ENCODE results near the gene CAB39L.

CAB39L gene

GRCh38 chr13:49395878-49396380, 47.9 kb downstream of the CAB39L start:
- Histone ChIP-seq H3K4me1 (ENCODE audit: control insufficient read depth in 2 of 2, insufficient read depth in 1 of 2, low read depth in 1 of 2, low read length in 2 of 2) (no peaks in the 10 kb centered on the region), H3K27me3 (ENCODE audit: control insufficient read depth in 3 of 3, insufficient read depth in 3 of 3, low read depth in 1 of 3, low read length in 3 of 3) (no peaks in the 10 kb centered on the region), H3K9ac (ENCODE audit: low read depth, low read length, poor library complexity) (no peak overlapping the region), H2BK5ac (ENCODE audit: low read length) (no peak overlapping the region), H2BK120ac (ENCODE audit: low read depth, low read length) (no peak overlapping the region), H2AK5ac (ENCODE audit: low read depth, low read length) (no peak overlapping the region), H3K4ac (ENCODE audit: low read length) (no peak overlapping the region), H2AFZ (ENCODE audit: low read length) (no peak overlapping the region), H3K9me3 (replicated peaks in 1 of 2; ENCODE audit: control insufficient read depth in 2 of 2, insufficient read depth in 1 of 2, low read depth in 1 of 2, low read length in 2 of 2) (no peaks in the 10 kb centered on the region), H4K8ac (ENCODE audit: low read depth, low read length) (no peak overlapping the region), H2BK15ac (ENCODE audit: low read length) (no peak overlapping the region), H2BK12ac (ENCODE audit: low read length) (no peak overlapping the region), H4K91ac (ENCODE audit: low read depth, low read length, poor library complexity) (no peak overlapping the region), H3K36me3 (replicated peaks in 1 of 2; ENCODE audit: control insufficient read depth in 2 of 2, insufficient read depth in 2 of 2, low read length in 2 of 2) (no peaks in the 10 kb centered on the region), H3K27ac (replicated peaks; ENCODE audit: low read length) (no peak overlapping the region), H3K4me2 (ENCODE audit: insufficient read depth, low read length, poor library complexity, severe bottlenecking) (no peak overlapping the region), H3K4me3 (ENCODE audit: low read length in 2 of 2) (no peak overlapping the region), H3K79me1 (ENCODE audit: low read depth, low read length) (no peaks in the 10 kb centered on the region), H3K14ac (ENCODE audit: low read length) (no peak overlapping the region), H3K23ac (ENCODE audit: low read depth, low read length, poor library complexity) (no peak overlapping the region), H3K18ac (ENCODE audit: low read length) (no peak overlapping the region)
- WGBS, 2 donors (ENCODE audit: extremely low coverage in 2 of 2, insufficient read length in 2 of 2, insufficient replicate concordance in 1 of 2) = no CpG with 5 or more reads among the region's 1 CpG
- no peak for DNase-seq (ENCODE audit: low spot score)

GRCh38 chr13:49395451-49395865, 48.4 kb downstream of the CAB39L start:
- no peak overlapping the region for H3K27ac ChIP-seq (replicated peaks; ENCODE audit: low read length)

GRCh38 chr13:49388091-49388635, 55.7 kb downstream of the CAB39L start:
- Histone ChIP-seq H3K18ac (ENCODE audit: low read length) (no peak overlapping the region), H3K79me1 (ENCODE audit: low read depth, low read length) (no peaks in the 10 kb centered on the region), H3K4me3 (ENCODE audit: low read length in 2 of 2) (no peak overlapping the region), H3K9me3 (replicated peaks in 1 of 2; ENCODE audit: control insufficient read depth in 2 of 2, insufficient read depth in 1 of 2, low read depth in 1 of 2, low read length in 2 of 2) (no peaks in the 10 kb centered on the region), H4K91ac (ENCODE audit: low read depth, low read length, poor library complexity) (no peak overlapping the region), H3K36me3 (replicated peaks in 1 of 2; ENCODE audit: control insufficient read depth in 2 of 2, insufficient read depth in 2 of 2, low read length in 2 of 2) (no peaks in the 10 kb centered on the region), H2AK5ac (ENCODE audit: low read depth, low read length) (no peak overlapping the region), H2AFZ (ENCODE audit: low read length) (no peak overlapping the region), H3K4ac (ENCODE audit: low read length) (no peak overlapping the region), H2BK120ac (ENCODE audit: low read depth, low read length) (no peak overlapping the region), H4K8ac (ENCODE audit: low read depth, low read length) (no peak overlapping the region), H3K27ac (replicated peaks; ENCODE audit: low read length) (no peak overlapping the region), H3K9ac (ENCODE audit: low read depth, low read length, poor library complexity) (no peak overlapping the region), H2BK12ac (ENCODE audit: low read length) (no peak overlapping the region), H3K23ac (ENCODE audit: low read depth, low read length, poor library complexity) (no peak overlapping the region), H3K4me1 (ENCODE audit: control insufficient read depth in 2 of 2, insufficient read depth in 1 of 2, low read depth in 1 of 2, low read length in 2 of 2) (peaks cover 0 to 2% of the 10 kb centered on the region in 2 donors), H3K4me2 (ENCODE audit: insufficient read depth, low read length, poor library complexity, severe bottlenecking) (no peak overlapping the region), H2BK5ac (ENCODE audit: low read length) (no peak overlapping the region), H3K27me3 (ENCODE audit: control insufficient read depth in 3 of 3, insufficient read depth in 3 of 3, low read depth in 1 of 3, low read length in 3 of 3) (no peaks in the 10 kb centered on the region), H3K14ac (ENCODE audit: low read length) (no peak overlapping the region), H2BK15ac (ENCODE audit: low read length) (no peak overlapping the region)
- WGBS, 2 donors (ENCODE audit: extremely low coverage in 2 of 2, insufficient read length in 2 of 2, insufficient replicate concordance in 1 of 2) = no CpG with 5 or more reads among the region's 5 CpGs
- no peak for DNase-seq (ENCODE audit: low spot score)

More at GRCh38 chr13:49395451-49395865, 48.4 kb downstream of the CAB39L start:
- Histone ChIP-seq H3K36me3 (replicated peaks in 1 of 2; ENCODE audit: control insufficient read depth in 2 of 2, insufficient read depth in 2 of 2, low read length in 2 of 2) (no peaks in the 10 kb centered on the region), H3K9me3 (replicated peaks in 1 of 2; ENCODE audit: control insufficient read depth in 2 of 2, insufficient read depth in 1 of 2, low read depth in 1 of 2, low read length in 2 of 2) (no peaks in the 10 kb centered on the region), H2BK120ac (ENCODE audit: low read depth, low read length) (no peak overlapping the region), H3K27me3 (ENCODE audit: control insufficient read depth in 3 of 3, insufficient read depth in 3 of 3, low read depth in 1 of 3, low read length in 3 of 3) (no peaks in the 10 kb centered on the region), H2BK15ac (ENCODE audit: low read length) (no peak overlapping the region), H3K79me1 (ENCODE audit: low read depth, low read length) (no peaks in the 10 kb centered on the region), H3K4me2 (ENCODE audit: insufficient read depth, low read length, poor library complexity, severe bottlenecking) (no peak overlapping the region), H3K4me3 (ENCODE audit: low read length in 2 of 2) (no peak overlapping the region), H3K14ac (ENCODE audit: low read length) (no peak overlapping the region), H2BK12ac (ENCODE audit: low read length) (no peak overlapping the region), H2AFZ (ENCODE audit: low read length) (no peak overlapping the region), H2BK5ac (ENCODE audit: low read length) (no peak overlapping the region), H3K4me1 (ENCODE audit: control insufficient read depth in 2 of 2, insufficient read depth in 1 of 2, low read depth in 1 of 2, low read length in 2 of 2) (no peaks in the 10 kb centered on the region), H3K9ac (ENCODE audit: low read depth, low read length, poor library complexity) (no peak overlapping the region), H3K18ac (ENCODE audit: low read length) (no peak overlapping the region), H3K4ac (ENCODE audit: low read length) (no peak overlapping the region), H4K91ac (ENCODE audit: low read depth, low read length, poor library complexity) (no peak overlapping the region), H2AK5ac (ENCODE audit: low read depth, low read length) (no peak overlapping the region), H4K8ac (ENCODE audit: low read depth, low read length) (no peak overlapping the region), H3K23ac (ENCODE audit: low read depth, low read length, poor library complexity) (no peak overlapping the region)
- no CpG with 5 or more reads among the region's 1 CpG for WGBS, 2 donors (ENCODE audit: extremely low coverage in 2 of 2, insufficient read length in 2 of 2, insufficient replicate concordance in 1 of 2)
- no peak for DNase-seq (ENCODE audit: low spot score)

GRCh38 chr13:49386664-49387063, 57.2 kb downstream of the CAB39L start:
- H3K4ac ChIP-seq (ENCODE audit: low read length) = no peak overlapping the region
- no peak overlapping the region for H3K9ac ChIP-seq (ENCODE audit: low read depth, low read length, poor library complexity)
- H2BK120ac ChIP-seq (ENCODE audit: low read depth, low read length) = no peak overlapping the region
- no peaks in the 10 kb centered on the region for H3K9me3 ChIP-seq (replicated peaks in 1 of 2; ENCODE audit: control insufficient read depth in 2 of 2, insufficient read depth in 1 of 2, low read depth in 1 of 2, low read length in 2 of 2)
- WGBS, 2 donors (ENCODE audit: extremely low coverage in 2 of 2, insufficient read length in 2 of 2, insufficient replicate concordance in 1 of 2) = no CpG with 5 or more reads among the region's 2 CpGs
- H3K4me3 ChIP-seq (ENCODE audit: low read length in 2 of 2) = no peak overlapping the region
- H3K27me3 ChIP-seq (ENCODE audit: control insufficient read depth in 3 of 3, insufficient read depth in 3 of 3, low read depth in 1 of 3, low read length in 3 of 3) = no peaks in the 10 kb centered on the region
- H3K27ac ChIP-seq (replicated peaks; ENCODE audit: low read length) = no peak overlapping the region
- H2BK5ac ChIP-seq (ENCODE audit: low read length) = no peak overlapping the region
- H3K36me3 ChIP-seq (replicated peaks in 1 of 2; ENCODE audit: control insufficient read depth in 2 of 2, insufficient read depth in 2 of 2, low read length in 2 of 2) = no peaks in the 10 kb centered on the region
- H2AK5ac ChIP-seq (ENCODE audit: low read depth, low read length) = no peak overlapping the region
- no peak overlapping the region for H2AFZ ChIP-seq (ENCODE audit: low read length)
- no peak overlapping the region for H4K8ac ChIP-seq (ENCODE audit: low read depth, low read length)
- no peak overlapping the region for H3K4me2 ChIP-seq (ENCODE audit: insufficient read depth, low read length, poor library complexity, severe bottlenecking)
- H3K23ac ChIP-seq (ENCODE audit: low read depth, low read length, poor library complexity) = no peak overlapping the region
- H2BK12ac ChIP-seq (ENCODE audit: low read length) = no peak overlapping the region
- no peaks in the 10 kb centered on the region for H3K79me1 ChIP-seq (ENCODE audit: low read depth, low read length)
- no peak overlapping the region for H3K18ac ChIP-seq (ENCODE audit: low read length)
- no peak overlapping the region for H2BK15ac ChIP-seq (ENCODE audit: low read length)
- H4K91ac ChIP-seq (ENCODE audit: low read depth, low read length, poor library complexity) = no peak overlapping the region
- peaks cover 0 to 2% of the 10 kb centered on the region in 2 donors for H3K4me1 ChIP-seq (ENCODE audit: control insufficient read depth in 2 of 2, insufficient read depth in 1 of 2, low read depth in 1 of 2, low read length in 2 of 2)
- H3K14ac ChIP-seq (ENCODE audit: low read length) = no peak overlapping the region
- no peak for DNase-seq (ENCODE audit: low spot score)
